Stimulated activated CD4-positive, alpha-beta T cell treated with anti-CD3 and anti-CD28 coated beads, Interleukin-12 subunit alpha, Interleukin-12 subunit beta, amount 100 ng/mL, for 4 hours (primary cell): ENCODE data around the gene TM2D1.

ENCODE experiments used
- DNase-seq: peaks from one replicate; pipeline ENCODE4 v3.0.0-alpha.2; 2020

The TM2D1 gene

GRCh38 chr1:61641578-61642336 is 83.2 kb downstream of the TM2D1 start:
- peak; percentile 60 for DNase-seq

GRCh38 chr1:61640531-61641530 is 84.1 kb downstream of the TM2D1 start:
- DNase-seq: no peak

- no peak for DNase-seq
Measured at GRCh38 chr1:61639608-61640336, 85.2 kb downstream of the TM2D1 start.

GRCh38 chr1:61638911-61639605 is 85.9 kb downstream of the TM2D1 start:
- DNase-seq: no peak

- DNase-seq: no peak
Measured at GRCh38 chr1:61638296-61638695, 86.6 kb downstream of the TM2D1 start.

GRCh38 chr1:61637470-61637869 is 87.5 kb downstream of the TM2D1 start:
- DNase-seq: no peak

- DNase-seq: no peak
Measured at GRCh38 chr1:61636814-61637213, 88.1 kb downstream of the TM2D1 start.

- DNase-seq: no peak
Measured at GRCh38 chr1:61636376-61636775, 88.6 kb downstream of the TM2D1 start.

- DNase-seq: no peak
Measured at GRCh38 chr1:61635557-61635956, 89.4 kb downstream of the TM2D1 start.

GRCh38 chr1:61631436-61631835 is 93.5 kb downstream of the TM2D1 start:
- no peak for DNase-seq
